GM19395 (cell line): Measurements from ENCODE around the gene ZNG1A.
"Not testable (repeated sequence)": the region's sequence is repeated elsewhere in the genome, so short reads cannot be mapped to it uniquely, and the experiment has no call there.

Experiments
- ATAC-seq: cut with Tn5 transposase; IDR thresholded peaks from one replicate; pipeline ENCODE4 v1.9.1; 2021; ENCODE audit warnings: mild to moderate bottlenecking, moderate library complexity; ENCODE audit not compliant: unreplicated experiment

Gene ZNG1A

DNA sequence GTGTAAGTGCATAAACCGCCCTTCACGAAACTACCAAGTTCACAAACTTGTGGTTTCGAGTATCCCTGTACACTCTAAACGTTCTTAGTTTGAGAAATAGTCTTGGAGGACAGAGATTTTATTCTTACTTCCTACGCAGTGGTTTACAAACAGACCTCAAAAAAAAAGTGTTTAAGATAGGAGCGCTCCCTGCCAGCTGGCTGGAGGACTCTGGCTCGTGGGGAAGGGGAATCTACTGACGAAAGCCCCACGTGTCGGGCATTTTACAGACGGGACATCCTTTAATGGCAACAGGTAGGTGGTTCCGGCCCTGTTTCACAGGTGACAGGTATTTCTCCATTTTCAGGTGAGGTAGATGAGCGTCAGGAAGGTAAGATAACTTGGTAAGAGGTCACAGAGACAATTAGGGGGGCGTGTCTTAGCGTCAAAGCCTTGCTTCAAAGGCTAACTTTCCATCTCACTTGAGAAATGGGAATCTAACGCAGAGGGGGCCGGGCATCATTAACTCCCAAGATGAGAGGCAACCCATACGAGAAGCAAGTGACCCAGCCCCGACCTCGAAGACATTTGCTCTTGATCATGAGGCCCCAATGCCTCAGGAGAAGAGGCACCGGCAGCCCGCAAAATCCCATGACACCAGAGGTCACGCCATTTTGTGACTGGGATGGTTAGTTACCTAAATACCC lies 573 bp downstream of the ZNG1A start:
- not testable (repeated sequence) for ATAC-seq

DNA sequence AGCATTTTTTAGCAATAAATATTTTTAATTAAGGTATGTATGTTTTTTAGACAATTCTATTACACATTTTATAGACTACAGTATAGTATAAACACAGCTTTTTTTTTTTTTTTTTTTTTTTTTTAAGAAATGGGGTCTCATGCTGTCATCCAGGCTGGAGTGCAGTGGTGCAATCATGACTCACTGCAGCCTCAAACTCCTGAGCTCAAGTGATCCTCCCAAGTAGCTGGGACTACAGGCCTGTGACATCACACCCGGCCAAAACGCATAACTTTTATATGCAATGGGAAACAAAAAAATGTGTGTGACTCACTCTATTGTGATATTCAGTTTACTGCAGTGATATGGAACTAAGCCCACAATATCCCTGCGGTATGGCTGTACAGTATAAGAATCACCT lies 9.1 kb downstream of the ZNG1A start:
- not testable (repeated sequence) for ATAC-seq

GRCh38 chr9:159871-160270 lies 19.0 kb downstream of the ZNG1A start:
- ATAC-seq, result not testable (repeated sequence)

GRCh38 chr9:151173-151572 lies 27.7 kb downstream of the ZNG1A start:
- ATAC-seq, result not testable (repeated sequence)

- ATAC-seq, result not testable (repeated sequence)
Measured at GRCh38 chr9:139880-140279, 39.0 kb downstream of the ZNG1A start.

GRCh38 chr9:117995-118467 lies 60.8 kb downstream of the ZNG1A start, which contains the start of gene FOXD4:
Gene FOXD4, minus strand, starts transcription at chr9:118417. Its CDS starts 298 bp downstream, at chr9:118119.
- ATAC-seq, result not testable (repeated sequence)

GRCh38 chr9:117144-117994 lies 61.5 kb downstream of the ZNG1A start:
- not testable (repeated sequence) for ATAC-seq

- not testable (repeated sequence) for ATAC-seq
Measured at GRCh38 chr9:116239-117077, 62.4 kb downstream of the ZNG1A start.

GRCh38 chr9:115118-115451 lies 63.8 kb downstream of the ZNG1A start:
- ATAC-seq, result not testable (repeated sequence)

- peak; percentile 21 for ATAC-seq
Measured at GRCh38 chr9:114267-115117, 64.4 kb downstream of the ZNG1A start.

GRCh38 chr9:113468-114266 lies 65.2 kb downstream of the ZNG1A start:
- ATAC-seq, result peak; percentile 69

DNA sequence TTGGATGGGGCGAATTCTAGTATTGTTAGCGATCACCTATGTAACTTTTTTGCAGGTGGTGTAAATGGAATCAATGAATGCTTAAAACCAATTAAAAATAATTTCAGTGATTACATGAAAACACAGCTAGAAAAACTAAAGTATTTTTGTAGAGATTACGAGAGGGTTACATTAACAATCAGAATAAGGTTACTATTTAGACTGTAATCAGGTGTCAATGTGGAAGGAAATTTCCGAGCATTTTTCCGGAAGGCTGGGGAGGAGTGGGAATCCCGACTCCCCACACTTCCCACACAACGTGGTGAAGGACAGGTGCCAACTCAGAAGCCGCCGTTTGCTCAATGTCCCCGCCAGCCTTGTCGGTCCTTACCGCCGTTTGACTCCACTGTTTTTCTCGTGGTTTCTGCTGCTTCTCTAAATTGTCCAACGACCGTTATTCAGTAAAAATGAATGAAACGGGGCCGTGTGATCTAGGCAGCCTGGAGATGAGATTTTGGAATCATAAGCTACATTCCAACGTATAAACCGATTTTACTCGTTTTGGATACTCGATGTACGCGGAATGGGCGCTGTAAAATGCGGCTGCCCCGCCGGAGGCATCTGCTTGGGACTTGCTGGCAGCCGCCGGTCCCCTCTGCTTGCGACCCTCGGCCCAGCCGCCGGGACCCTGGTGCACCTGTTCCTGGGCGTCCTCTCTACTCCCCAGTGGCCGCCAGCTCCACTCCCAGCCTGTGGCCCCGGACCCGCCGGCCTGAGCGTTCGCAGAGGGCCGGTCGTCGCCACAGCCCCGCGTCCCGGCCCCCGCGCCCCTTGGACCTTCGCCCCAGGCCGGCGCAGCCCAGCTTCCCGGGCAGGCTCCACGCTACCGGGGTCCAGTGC lies 66.0 kb downstream of the ZNG1A start:
- ATAC-seq, result not testable (repeated sequence)

DNA sequence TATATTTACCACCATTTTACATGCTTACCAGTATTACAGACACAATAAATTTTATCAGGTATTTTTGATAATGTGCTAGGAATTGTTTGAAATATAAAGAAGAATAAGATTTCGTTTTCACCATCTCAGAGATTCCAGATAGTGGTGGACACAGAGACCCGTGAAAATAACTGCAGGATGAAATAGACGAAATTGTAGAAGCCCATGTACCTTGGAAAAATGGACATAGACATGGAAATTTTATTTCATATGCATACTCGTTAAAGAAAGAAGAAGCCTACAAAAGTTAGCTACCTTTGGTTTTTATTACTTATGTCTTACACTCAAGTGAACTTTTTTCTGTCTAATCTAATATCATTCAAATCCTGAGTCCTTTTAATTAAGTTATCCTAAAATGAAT lies 68.2 kb downstream of the ZNG1A start:
- not testable (repeated sequence) for ATAC-seq

DNA sequence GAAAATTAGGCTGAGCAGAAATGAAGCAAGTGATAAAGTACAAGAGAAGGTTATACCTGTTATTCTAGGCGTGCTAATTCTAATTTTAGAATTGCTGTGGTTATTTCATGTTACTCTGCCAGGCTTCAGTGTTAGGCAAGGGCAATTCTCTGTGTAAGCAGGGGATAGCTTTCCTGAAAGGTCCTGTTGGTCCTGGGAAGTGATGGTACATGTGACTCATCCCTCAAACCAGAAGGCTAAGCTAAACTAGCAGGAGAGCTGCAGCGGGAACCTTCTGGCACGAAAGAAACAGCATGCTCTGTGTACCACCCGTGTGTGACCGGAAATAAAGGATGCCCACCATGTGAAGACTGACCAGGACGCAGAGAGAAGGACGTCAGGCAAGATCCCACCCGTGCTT lies 69.3 kb downstream of the ZNG1A start:
- not testable (repeated sequence) for ATAC-seq

- ATAC-seq, result not testable (repeated sequence)
Measured at GRCh38 chr9:108742-109495, 69.9 kb downstream of the ZNG1A start.

DNA sequence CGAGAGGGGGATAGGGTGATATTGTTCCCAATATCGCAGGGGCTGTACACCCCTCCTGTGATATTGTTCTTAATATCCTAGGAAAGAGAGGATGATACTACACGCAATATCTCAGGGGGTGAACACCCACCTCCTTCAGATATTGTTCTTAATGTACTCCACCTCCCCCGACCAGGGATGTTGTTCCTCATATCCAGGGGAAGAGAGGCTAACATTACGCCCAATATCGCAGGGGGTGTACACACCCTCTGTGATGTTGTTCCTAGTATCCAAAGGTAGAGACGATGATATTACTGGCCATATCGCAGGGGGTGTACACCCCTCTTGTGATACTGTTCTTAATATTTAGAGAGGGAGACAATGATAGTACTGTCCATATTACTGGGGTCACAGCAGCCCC lies 72.9 kb downstream of the ZNG1A start:
- not testable (repeated sequence) for ATAC-seq

DNA sequence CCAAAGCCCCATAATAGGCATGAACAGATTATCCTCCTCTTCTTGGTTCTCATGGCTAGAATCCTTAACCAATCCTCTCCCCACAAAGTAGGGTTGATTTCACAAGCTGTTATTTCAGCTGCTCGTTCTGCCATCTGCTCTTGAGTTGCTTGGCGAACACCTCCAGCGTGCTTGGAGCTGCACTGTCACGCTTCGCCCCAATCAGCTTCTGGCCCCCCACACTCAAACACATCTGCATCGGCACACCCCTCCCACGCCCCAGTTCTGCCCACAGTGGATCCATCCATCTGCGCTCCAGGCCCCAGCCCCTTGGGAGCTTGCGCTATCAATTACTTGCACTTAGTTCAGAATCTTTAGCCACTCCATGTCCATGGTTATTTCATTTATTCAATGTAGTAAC lies 78.4 kb downstream of the ZNG1A start:
- ATAC-seq, result not testable (repeated sequence)

- not testable (repeated sequence) for ATAC-seq
Measured at GRCh38 chr9:99867-100266, 79.0 kb downstream of the ZNG1A start.
